Progenitor cell of endocrine pancreas (in vitro differentiated cells): ENCODE data around the gene MBD3L2. TPM values are rescaled to one million over a fixed set of nuclear protein-coding genes. Genes with fewer than 3 reads are reported as not detected.
"Not testable (repeated sequence)": the region's sequence is repeated elsewhere in the genome, so short reads cannot be mapped to it uniquely, and the experiment has no call there.

Experiments used
- DNase-seq: peaks from one replicate; pipeline ENCODE4 v3.0.0; 2021; ENCODE audit warnings: low spot score; ENCODE audit not compliant: unreplicated experiment
- H3K27ac Mint-ChIP-seq: 2 replicates; pipeline ENCODE4 v1.8.0; 2021; ENCODE audit warnings: mild to moderate bottlenecking, moderate library complexity, mixed read lengths
- H3K27me3 Mint-ChIP-seq: 2 replicates; pipeline ENCODE4 v1.8.0; 2021; ENCODE audit warnings: mixed read lengths
- H3K36me3 Mint-ChIP-seq: 2 replicates; pipeline ENCODE4 v1.8.0; 2022; ENCODE audit warnings: mixed read lengths; ENCODE audit not compliant: insufficient read depth
- H3K4me1 Mint-ChIP-seq: 2 replicates; pipeline ENCODE4 v1.8.0; 2021; ENCODE audit warnings: low read depth, mixed read lengths
- H3K4me3 Mint-ChIP-seq: 2 replicates; pipeline ENCODE4 v1.8.0; 2021; ENCODE audit warnings: low read depth, mild to moderate bottlenecking, moderate library complexity, mixed read lengths
- H3K9me3 Mint-ChIP-seq: 2 replicates; pipeline ENCODE4 v1.8.0; 2021; ENCODE audit warnings: low read depth, mixed read lengths
- CTCF ChIP-seq: fragments of 200-600 bp; sonication (generic); IDR thresholded peaks from one replicate; pipeline ENCODE4 v1.5.0; 2021; ENCODE audit warnings: antibody characterized with exemption, mild to moderate bottlenecking; ENCODE audit not compliant: unreplicated experiment
- total RNA-seq: library from RNA; stranded (reverse); gene quantifications from 2 replicates; pipeline ENCODE4 v1.2.1, GENCODE V29; 2021

MBD3L2 gene
- total RNA-seq, 1 donor from 2014 or later: not detected

GRCh38 chr19:7007859-7008258 lies 41.3 kb upstream of the MBD3L2 start:
- peaks cover 21% of the 10 kb centered on the region for H3K9me3 Mint-ChIP-seq
- H3K36me3 Mint-ChIP-seq: peaks cover 2% of the 10 kb centered on the region
- H3K4me1 Mint-ChIP-seq: no peaks in the 10 kb centered on the region

GRCh38 chr19:7010722-7011593 lies 38.2 kb upstream of the MBD3L2 start:
- Mint-ChIP-seq H3K27me3 (no peaks in the 10 kb centered on the region), H3K27ac (no peak overlapping the region), H3K4me1 (no peaks in the 10 kb centered on the region), H3K4me3 (no peak overlapping the region), H3K9me3 (peaks cover 20% of the 10 kb centered on the region), H3K36me3 (peaks cover 2% of the 10 kb centered on the region)
- TF ChIP-seq CTCF: no peak
- no peak for DNase-seq

More at GRCh38 chr19:7007859-7008258, 41.3 kb upstream of the MBD3L2 start:
- no peak for DNase-seq
- Mint-ChIP-seq H3K4me3 (no peak overlapping the region), H3K27me3 (no peaks in the 10 kb centered on the region), H3K27ac (no peak overlapping the region)
- TF ChIP-seq CTCF: no peak

- Mint-ChIP-seq H3K4me1 (no peaks in the 10 kb centered on the region), H3K9me3 (peaks cover 19% of the 10 kb centered on the region), H3K27ac (no peak overlapping the region), H3K27me3 (no peaks in the 10 kb centered on the region), H3K4me3 (no peak overlapping the region), H3K36me3 (peaks cover 2% of the 10 kb centered on the region)
- DNase-seq: no peak
- TF ChIP-seq CTCF: no peak
Measured at GRCh38 chr19:7013678-7014077, 35.4 kb upstream of the MBD3L2 start.

GRCh38 chr19:7018828-7019227 lies 30.3 kb upstream of the MBD3L2 start:
- Mint-ChIP-seq H3K36me3 (no peaks in the 10 kb centered on the region), H3K4me3 (no peak overlapping the region), H3K9me3 (peaks cover 9% of the 10 kb centered on the region), H3K4me1 (no peaks in the 10 kb centered on the region), H3K27ac (no peak overlapping the region), H3K27me3 (no peaks in the 10 kb centered on the region)
- TF ChIP-seq CTCF: no peak
- DNase-seq: no peak

GRCh38 chr19:7021331-7021730 lies 27.8 kb upstream of the MBD3L2 start, which contains the start of gene MBD3L2B:
Gene MBD3L2B (minus strand): TSS chr19:7021431. CDS start chr19:7021397, 34 bp downstream.
- H3K4me1 Mint-ChIP-seq, H3K27ac Mint-ChIP-seq, H3K4me3 Mint-ChIP-seq, H3K27me3 Mint-ChIP-seq, H3K36me3 Mint-ChIP-seq, H3K9me3 Mint-ChIP-seq, DNase-seq: not testable (repeated sequence)

GRCh38 chr19:7028790-7029189 lies 20.3 kb upstream of the MBD3L2 start:
- not testable (repeated sequence) for DNase-seq, H3K36me3 Mint-ChIP-seq, H3K9me3 Mint-ChIP-seq, H3K4me1 Mint-ChIP-seq, H3K27me3 Mint-ChIP-seq, H3K27ac Mint-ChIP-seq, H3K4me3 Mint-ChIP-seq

GRCh38 chr19:7030278-7030677 lies 18.8 kb upstream of the MBD3L2 start, which contains the start of gene MBD3L5:
Gene MBD3L5 (plus strand): TSS chr19:7030578. CDS start chr19:7030612, 34 bp downstream.
- H3K4me3 Mint-ChIP-seq, H3K27ac Mint-ChIP-seq, H3K4me1 Mint-ChIP-seq, H3K9me3 Mint-ChIP-seq, DNase-seq, H3K36me3 Mint-ChIP-seq, H3K27me3 Mint-ChIP-seq: not testable (repeated sequence)

GRCh38 chr19:7040079-7040478 lies 9.0 kb upstream of the MBD3L2 start, which contains the start of gene MBD3L4:
Gene MBD3L4 (minus strand): TSS chr19:7040179. CDS start chr19:7040144, 35 bp downstream.
- DNase-seq, H3K36me3 Mint-ChIP-seq, H3K27me3 Mint-ChIP-seq, H3K9me3 Mint-ChIP-seq, H3K4me3 Mint-ChIP-seq, H3K27ac Mint-ChIP-seq, H3K4me1 Mint-ChIP-seq: not testable (repeated sequence)

- not testable (repeated sequence) for H3K4me3 Mint-ChIP-seq
Measured at GRCh38 chr19:7041563-7041962, 7.6 kb upstream of the MBD3L2 start.

More at GRCh38 chr19:7041563-7041962, 7.6 kb upstream of the MBD3L2 start:
- not testable (repeated sequence) for DNase-seq, H3K27me3 Mint-ChIP-seq, H3K9me3 Mint-ChIP-seq, H3K36me3 Mint-ChIP-seq, H3K27ac Mint-ChIP-seq, H3K4me1 Mint-ChIP-seq
